Activated T-cell treated with anti-CD3 and anti-CD28 coated beads, Interleukin-2, amount 50 U/mL, for 72 hours (primary cell): ENCODE measurements around the gene KRTAP12-4. TPM values are rescaled to one million over a fixed set of nuclear protein-coding genes. Genes with fewer than 3 reads are reported as not detected.
A peak's percentile ranks its signal among the peaks of the same experiment; 100 is the strongest.
"Not testable (repeated sequence)": the region's sequence is repeated elsewhere in the genome, so short reads cannot be mapped to it uniquely, and the experiment has no call there.

Experiments
- ATAC-seq, 2 donors: fragments of 150-1000 bp; cut with Tn5 transposase; replicated peaks in 1 of 2; 2 replicates each; pipeline ENCODE4 v1.10.0; 2021; ENCODE audit warnings: moderate library complexity in 2 of 2, mild to moderate bottlenecking in 1 of 2
- DNase-seq, 2 donors: peaks; one replicate each; pipeline ENCODE4 v3.0.0; 2021 to 2022; ENCODE audit warnings: mixed read lengths in 1 of 2
- H3K27ac Mint-ChIP-seq: one replicate; pipeline ENCODE4 v1.8.0; 2022; ENCODE audit warnings: mild to moderate bottlenecking, moderate library complexity, mixed read lengths
- H3K27me3 Mint-ChIP-seq: one replicate; pipeline ENCODE4 v1.8.0; 2022; ENCODE audit warnings: low read depth, mixed read lengths
- H3K36me3 Mint-ChIP-seq, 2 donors: one replicate each; pipeline ENCODE4 v1.8.0; 2022; ENCODE audit warnings: mixed read lengths in 2 of 2, mild to moderate bottlenecking in 1 of 2; ENCODE audit not compliant: insufficient read depth in 2 of 2
- H3K4me1 Mint-ChIP-seq: one replicate; pipeline ENCODE4 v1.8.0; 2022; ENCODE audit warnings: low read depth, mixed read lengths
- H3K4me3 Mint-ChIP-seq, 2 donors: one replicate each; pipeline ENCODE4 v1.8.0; 2022; ENCODE audit warnings: mild to moderate bottlenecking in 2 of 2, mixed read lengths in 2 of 2, moderate library complexity in 2 of 2
- H3K9me3 Mint-ChIP-seq, 2 donors: one replicate each; pipeline ENCODE4 v1.8.0; 2022; ENCODE audit warnings: mixed read lengths in 2 of 2
- total RNA-seq, 2 donors: library from RNA; stranded (reverse); gene quantifications; one replicate each; pipeline ENCODE4 v1.2.3, GENCODE V29; 2022

The KRTAP12-4 gene
- total RNA-seq, 2 donors from 2014 or later = not detected

GRCh38 chr21:44682580-44683151 is 28.2 kb upstream of the KRTAP12-4 start:
- H3K4me3 Mint-ChIP-seq = no peak overlapping the region
- no peak for ATAC-seq
- peaks cover 8% of the 10 kb centered on the region for H3K27me3 Mint-ChIP-seq
- peaks cover 14% of the 10 kb centered on the region for H3K4me1 Mint-ChIP-seq
- H3K27ac Mint-ChIP-seq = no peak overlapping the region
- no peaks in the 10 kb centered on the region for H3K9me3 Mint-ChIP-seq
- no peaks in the 10 kb centered on the region for H3K36me3 Mint-ChIP-seq
- no peak for DNase-seq

GRCh38 chr21:44681861-44682579 is 27.6 kb upstream of the KRTAP12-4 start, which contains the start of gene KRTAP12-1:
Gene KRTAP12-1 (minus strand): TSS chr21:44682163. CDS start chr21:44682123, 40 bp downstream.
- no peak for DNase-seq
- H3K36me3 Mint-ChIP-seq = no peaks in the 10 kb centered on the region
- no peak for ATAC-seq

DNA sequence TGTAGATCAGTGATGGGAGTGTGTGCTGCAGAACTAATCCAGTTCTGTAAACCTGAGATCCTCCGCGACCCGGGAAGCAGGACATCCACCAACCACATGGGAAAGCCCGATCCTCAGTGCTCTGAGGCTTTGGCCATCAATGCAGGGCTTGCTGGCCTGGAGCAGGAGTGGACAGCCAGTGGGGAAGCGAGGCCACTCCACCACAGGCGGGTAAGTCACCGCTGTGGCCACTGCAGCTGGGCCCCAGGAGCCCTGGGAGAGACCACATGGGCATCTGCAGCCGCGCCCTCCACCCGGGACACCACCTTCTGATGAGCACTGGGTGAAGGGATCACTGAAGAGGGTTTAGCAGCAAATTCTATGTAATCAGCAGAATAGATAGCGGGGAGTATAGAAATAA is 26.7 kb upstream of the KRTAP12-4 start:
- Mint-ChIP-seq H3K4me1 (peaks cover 8% of the 10 kb centered on the region), H3K9me3 (no peaks in the 10 kb centered on the region), H3K36me3 (no peaks in the 10 kb centered on the region), H3K27me3 (peaks cover 8% of the 10 kb centered on the region), H3K27ac (no peak overlapping the region), H3K4me3 (no peak overlapping the region)
- DNase-seq (no peak), ATAC-seq (no peak)

More at GRCh38 chr21:44681861-44682579, 27.6 kb upstream of the KRTAP12-4 start, which contains the start of gene KRTAP12-1:
- Mint-ChIP-seq H3K4me1 (peaks cover 14% of the 10 kb centered on the region), H3K4me3 (no peak within 1 kb of the TSS), H3K27me3 (peaks cover 8% of the 10 kb centered on the region), H3K27ac (no peak within 1 kb of the TSS), H3K9me3 (no peaks in the 10 kb centered on the region)

DNA sequence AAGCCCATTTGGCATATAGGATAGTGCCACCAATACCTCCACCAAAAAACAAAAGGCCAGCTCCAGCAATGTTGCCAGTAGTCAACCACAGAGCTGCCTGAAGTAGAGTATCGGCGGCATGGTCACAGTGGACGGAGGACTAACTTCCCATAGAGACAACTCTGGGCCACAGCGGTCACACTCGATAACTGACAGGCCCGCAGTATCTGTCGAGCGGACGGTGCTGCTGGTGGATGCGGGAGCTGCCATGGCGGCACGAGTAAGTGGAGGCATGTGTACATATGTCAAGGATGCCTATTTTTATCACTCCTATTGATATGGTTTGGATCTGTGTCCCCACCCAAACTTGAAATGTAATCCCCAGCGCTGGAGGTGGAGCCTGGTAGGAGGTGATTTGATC is 23.4 kb upstream of the KRTAP12-4 start:
- ATAC-seq (no peak), DNase-seq (no peak)
- Mint-ChIP-seq H3K36me3 (peaks cover 1 to 4% of the 10 kb centered on the region in 2 donors), H3K4me3 (no peak overlapping the region), H3K4me1 (no peaks in the 10 kb centered on the region), H3K27ac (no peak overlapping the region), H3K27me3 (no peaks in the 10 kb centered on the region), H3K9me3 (peaks cover 1 to 3% of the 10 kb centered on the region in 2 donors)

GRCh38 chr21:44671911-44672310 is 17.5 kb upstream of the KRTAP12-4 start:
- ATAC-seq (no peak), DNase-seq (no peak)
- Mint-ChIP-seq H3K4me1 (no peaks in the 10 kb centered on the region), H3K27ac (no peak overlapping the region), H3K36me3 (peaks cover 12 to 19% of the 10 kb centered on the region in 2 donors), H3K4me3 (no peak overlapping the region), H3K9me3 (peaks cover 9 to 15% of the 10 kb centered on the region in 2 donors), H3K27me3 (no peaks in the 10 kb centered on the region)

GRCh38 chr21:44670642-44671432 is 16.4 kb upstream of the KRTAP12-4 start:
- Mint-ChIP-seq H3K27me3 (no peaks in the 10 kb centered on the region), H3K4me3 (no peak overlapping the region), H3K36me3 (peaks cover 12 to 19% of the 10 kb centered on the region in 2 donors), H3K4me1 (no peaks in the 10 kb centered on the region), H3K9me3 (peaks cover 9 to 15% of the 10 kb centered on the region in 2 donors), H3K27ac (no peak overlapping the region)
- ATAC-seq (no peak), DNase-seq (no peak)

DNA sequence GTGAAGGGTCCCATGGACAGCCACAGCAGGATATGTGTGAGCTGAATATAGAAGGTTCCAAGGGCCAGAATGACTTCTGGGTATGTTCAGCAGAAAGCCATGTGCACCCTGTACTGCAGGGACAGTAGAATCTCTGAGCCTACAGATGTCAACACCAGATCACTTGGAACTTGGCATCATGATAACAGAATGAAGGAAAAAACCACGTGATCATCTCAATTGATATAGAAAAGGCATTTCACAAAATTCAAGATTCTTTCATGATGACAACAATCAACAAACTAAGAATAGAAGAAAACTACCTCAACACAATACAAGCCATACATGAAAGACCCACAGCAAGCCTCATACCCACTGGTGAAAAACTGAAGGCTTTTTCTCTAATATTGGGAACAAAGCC is 13.2 kb upstream of the KRTAP12-4 start:
- H3K4me1 Mint-ChIP-seq = no peaks in the 10 kb centered on the region
- ATAC-seq = no peak

GRCh38 chr21:44666401-44667320 is 12.2 kb upstream of the KRTAP12-4 start, which contains the start of gene KRTAP12-2:
Gene KRTAP12-2 (minus strand): TSS chr21:44666927. CDS start chr21:44666886, 41 bp downstream.
- no peak within 1 kb of the TSS for H3K4me3 Mint-ChIP-seq
- ATAC-seq = no peak
- H3K9me3 Mint-ChIP-seq = peaks cover 2 to 15% of the 10 kb centered on the region in 2 donors

More for the DNA sequence above, 13.2 kb upstream of the KRTAP12-4 start:
- H3K27ac Mint-ChIP-seq = peak overlapping the region; percentile 28
- H3K9me3 Mint-ChIP-seq = peaks cover 3 to 13% of the 10 kb centered on the region in 2 donors
- no peak for DNase-seq
- H3K4me3 Mint-ChIP-seq = no peak overlapping the region
- no peaks in the 10 kb centered on the region for H3K27me3 Mint-ChIP-seq
- H3K36me3 Mint-ChIP-seq = peaks cover 7 to 15% of the 10 kb centered on the region in 2 donors

GRCh38 chr21:44664691-44665090 is 10.2 kb upstream of the KRTAP12-4 start:
- Mint-ChIP-seq H3K4me3 (no peak overlapping the region), H3K27ac (no peak overlapping the region), H3K36me3 (peaks cover 7 to 9% of the 10 kb centered on the region in 2 donors), H3K4me1 (no peaks in the 10 kb centered on the region), H3K27me3 (no peaks in the 10 kb centered on the region), H3K9me3 (peaks cover 4 to 13% of the 10 kb centered on the region in 2 donors)
- ATAC-seq (no peak), DNase-seq (no peak)

More at GRCh38 chr21:44666401-44667320, 12.2 kb upstream of the KRTAP12-4 start, which contains the start of gene KRTAP12-2:
- Mint-ChIP-seq H3K27me3 (no peaks in the 10 kb centered on the region), H3K36me3 (peaks cover 9 to 12% of the 10 kb centered on the region in 2 donors), H3K27ac (peak within 1 kb of the TSS; percentile 27), H3K4me1 (no peaks in the 10 kb centered on the region)
- no peak for DNase-seq

DNA sequence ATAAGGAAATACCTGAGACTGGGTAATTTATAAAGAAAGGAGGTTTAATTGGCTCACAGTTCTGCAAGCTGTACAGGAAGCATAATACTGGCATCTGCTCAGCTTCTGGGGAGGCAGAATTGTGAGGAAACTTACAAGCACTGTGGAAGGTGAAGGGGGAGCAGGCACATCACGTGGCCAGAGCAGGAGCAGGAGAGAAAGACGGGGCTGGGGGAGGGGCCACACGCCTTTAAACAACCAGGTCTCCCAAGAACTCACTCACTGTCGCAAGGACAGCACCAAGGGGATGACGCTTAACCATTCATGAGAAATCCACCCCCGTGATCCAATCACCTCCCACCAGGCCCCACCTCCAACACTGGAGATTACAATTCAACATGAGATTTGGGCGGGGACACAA is 7.1 kb upstream of the KRTAP12-4 start:
- Mint-ChIP-seq H3K9me3 (peaks cover 6 to 14% of the 10 kb centered on the region in 2 donors), H3K36me3 (peaks cover 17 to 19% of the 10 kb centered on the region in 2 donors), H3K4me1 (peaks cover 30% of the 10 kb centered on the region), H3K27ac (peak overlapping the region; percentile 25)
- not testable (repeated sequence) for H3K4me3 Mint-ChIP-seq, ATAC-seq, H3K27me3 Mint-ChIP-seq, DNase-seq

DNA sequence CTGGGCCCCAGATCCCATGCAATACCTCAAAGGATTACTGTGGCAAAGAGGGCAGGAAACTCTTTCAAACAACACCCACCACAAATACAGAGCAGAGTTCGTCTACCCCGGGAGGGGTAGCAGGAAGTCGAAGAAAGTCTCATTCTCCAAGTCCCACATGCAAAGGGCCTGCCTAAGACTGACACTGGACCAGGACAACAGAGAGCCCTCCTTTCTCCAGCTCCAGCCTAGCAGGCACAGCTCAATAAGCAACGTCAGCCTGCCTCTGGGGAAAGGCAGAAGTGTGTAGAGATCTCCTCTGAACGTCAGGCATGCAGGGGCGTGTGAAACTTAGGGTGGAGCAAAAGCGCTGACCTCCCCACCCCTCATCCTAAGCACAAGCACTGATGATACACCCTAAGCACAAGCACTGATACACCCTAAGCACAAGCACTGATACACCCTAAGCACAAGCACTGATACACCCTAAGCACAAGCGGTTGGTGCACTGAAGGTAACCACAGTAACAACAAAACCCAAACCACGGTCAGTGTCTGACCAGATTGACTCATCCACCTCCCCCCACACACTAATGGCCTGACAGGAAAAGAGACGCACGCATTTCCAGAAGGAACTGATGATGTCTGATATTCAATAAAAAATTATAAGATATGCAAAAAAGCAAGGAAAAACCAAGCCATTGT is 4.6 kb upstream of the KRTAP12-4 start:
- H3K36me3 Mint-ChIP-seq = peaks cover 24% of the 10 kb centered on the region in 2 donors
- no peak overlapping the region for H3K27ac Mint-ChIP-seq
- H3K4me1 Mint-ChIP-seq = peaks cover 43% of the 10 kb centered on the region
- peak in 1 of 2 donors; percentile 23 for ATAC-seq
- peak overlapping the region; percentile 66 to 72 for H3K4me3 Mint-ChIP-seq
- DNase-seq = no peak
- no peaks in the 10 kb centered on the region for H3K27me3 Mint-ChIP-seq
- peaks cover 9 to 21% of the 10 kb centered on the region in 2 donors for H3K9me3 Mint-ChIP-seq
